Astrocyte of the spinal cord (primary cell): Measurements from ENCODE around the gene DENND10.

Experiments
- DNase-seq: peaks from one replicate; pipeline ENCODE4 v3.0.0; 2011; ENCODE audit warnings: low read depth, low spot score
- H3K4me3 ChIP-seq: 2 replicates; pipeline ENCODE4 v1.5.1; 2011; ENCODE audit warnings: low read depth, mild to moderate bottlenecking, low read length, moderate library complexity
- in situ Hi-C: cut with HindIII; loops from 2 replicates; pipeline ENCODE4 v1.10.0; 2017; ENCODE audit warnings: low sequenced_read_pairs
- TF ChIP-seq, protein P1 (sequence below): IDR thresholded peaks from 2 replicates; pipeline ENCODE4 v1.5.1; 2012; ENCODE audit warnings: low read depth, mild to moderate bottlenecking, low read length, inconsistent platforms

The DENND10 gene, protein sequence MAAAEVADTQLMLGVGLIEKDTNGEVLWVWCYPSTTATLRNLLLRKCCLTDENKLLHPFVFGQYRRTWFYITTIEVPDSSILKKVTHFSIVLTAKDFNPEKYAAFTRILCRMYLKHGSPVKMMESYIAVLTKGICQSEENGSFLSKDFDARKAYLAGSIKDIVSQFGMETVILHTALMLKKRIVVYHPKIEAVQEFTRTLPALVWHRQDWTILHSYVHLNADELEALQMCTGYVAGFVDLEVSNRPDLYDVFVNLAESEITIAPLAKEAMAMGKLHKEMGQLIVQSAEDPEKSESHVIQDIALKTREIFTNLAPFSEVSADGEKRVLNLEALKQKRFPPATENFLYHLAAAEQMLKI

DNA sequence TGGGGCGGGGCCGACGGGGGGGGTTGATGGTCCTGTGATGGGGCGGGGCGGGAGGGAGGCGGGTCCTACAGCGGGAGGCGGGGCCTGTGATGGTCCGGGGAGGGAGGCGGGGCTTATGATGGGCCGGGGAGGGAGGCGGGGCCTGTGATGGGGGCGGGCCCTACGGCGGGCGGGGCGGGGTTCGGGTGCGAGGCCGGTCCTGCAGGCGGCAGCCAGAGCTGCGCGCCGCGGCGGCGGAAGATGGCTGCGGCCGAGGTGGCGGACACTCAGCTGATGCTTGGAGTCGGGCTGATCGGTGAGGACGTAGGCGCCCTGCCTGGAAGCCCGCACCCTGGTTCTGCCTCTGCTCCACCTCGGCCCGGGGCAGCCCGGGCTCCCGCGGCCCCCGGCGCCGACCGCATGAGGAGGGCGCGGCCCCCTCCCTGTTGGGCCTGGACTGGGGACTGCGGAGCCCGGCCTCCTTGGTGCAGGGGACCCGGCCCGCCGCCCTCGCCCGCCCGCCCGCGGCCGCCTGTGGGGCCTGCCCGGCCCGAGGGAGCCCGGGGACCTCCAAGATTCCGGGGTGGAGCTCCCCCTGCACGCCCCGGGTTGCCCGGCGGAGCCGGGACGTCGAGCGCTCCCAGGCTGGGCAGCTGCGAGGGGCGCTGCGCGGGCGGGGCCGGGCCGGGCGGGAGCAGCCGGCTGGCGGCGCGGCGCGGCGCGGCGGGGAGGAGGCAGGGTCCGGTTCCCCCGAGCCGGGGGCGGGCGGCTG lies at the start of gene DENND10:
Gene DENND10 (plus strand): TSS at position 211 of the 751 bp plus-strand sequence. CDS start 30 bp downstream, at position 241.
- TF ChIP-seq, protein P1, sequence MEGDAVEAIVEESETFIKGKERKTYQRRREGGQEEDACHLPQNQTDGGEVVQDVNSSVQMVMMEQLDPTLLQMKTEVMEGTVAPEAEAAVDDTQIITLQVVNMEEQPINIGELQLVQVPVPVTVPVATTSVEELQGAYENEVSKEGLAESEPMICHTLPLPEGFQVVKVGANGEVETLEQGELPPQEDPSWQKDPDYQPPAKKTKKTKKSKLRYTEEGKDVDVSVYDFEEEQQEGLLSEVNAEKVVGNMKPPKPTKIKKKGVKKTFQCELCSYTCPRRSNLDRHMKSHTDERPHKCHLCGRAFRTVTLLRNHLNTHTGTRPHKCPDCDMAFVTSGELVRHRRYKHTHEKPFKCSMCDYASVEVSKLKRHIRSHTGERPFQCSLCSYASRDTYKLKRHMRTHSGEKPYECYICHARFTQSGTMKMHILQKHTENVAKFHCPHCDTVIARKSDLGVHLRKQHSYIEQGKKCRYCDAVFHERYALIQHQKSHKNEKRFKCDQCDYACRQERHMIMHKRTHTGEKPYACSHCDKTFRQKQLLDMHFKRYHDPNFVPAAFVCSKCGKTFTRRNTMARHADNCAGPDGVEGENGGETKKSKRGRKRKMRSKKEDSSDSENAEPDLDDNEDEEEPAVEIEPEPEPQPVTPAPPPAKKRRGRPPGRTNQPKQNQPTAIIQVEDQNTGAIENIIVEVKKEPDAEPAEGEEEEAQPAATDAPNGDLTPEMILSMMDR: no peak
- peak; percentile 81 for DNase-seq
- in situ Hi-C loops: no loop called here
- peak within 1 kb of the TSS; percentile 70 for H3K4me3 ChIP-seq

DNA sequence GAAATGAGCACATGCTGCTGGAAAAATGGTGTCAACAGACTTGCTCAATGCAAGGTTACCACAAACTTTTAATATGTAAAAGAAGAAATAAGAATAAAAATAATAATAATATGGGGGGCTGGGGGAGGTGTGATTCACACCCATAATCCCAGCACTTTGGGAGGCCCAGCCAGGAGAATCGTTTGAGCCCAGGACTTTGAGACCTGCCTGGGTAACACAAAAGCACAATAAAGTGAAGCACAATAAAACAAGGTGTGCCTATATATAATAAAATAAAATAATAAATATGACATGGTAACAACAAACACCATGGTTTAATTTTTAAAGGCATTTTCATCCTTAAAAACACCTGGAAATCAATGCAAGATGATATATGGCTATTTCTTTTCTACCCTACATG lies 48.4 kb upstream of the DENND10 start:
- TF ChIP-seq, protein P1: no peak
- in situ Hi-C loops: no loop called here
- H3K4me3 ChIP-seq: no peak overlapping the region
- no peak for DNase-seq

DNA sequence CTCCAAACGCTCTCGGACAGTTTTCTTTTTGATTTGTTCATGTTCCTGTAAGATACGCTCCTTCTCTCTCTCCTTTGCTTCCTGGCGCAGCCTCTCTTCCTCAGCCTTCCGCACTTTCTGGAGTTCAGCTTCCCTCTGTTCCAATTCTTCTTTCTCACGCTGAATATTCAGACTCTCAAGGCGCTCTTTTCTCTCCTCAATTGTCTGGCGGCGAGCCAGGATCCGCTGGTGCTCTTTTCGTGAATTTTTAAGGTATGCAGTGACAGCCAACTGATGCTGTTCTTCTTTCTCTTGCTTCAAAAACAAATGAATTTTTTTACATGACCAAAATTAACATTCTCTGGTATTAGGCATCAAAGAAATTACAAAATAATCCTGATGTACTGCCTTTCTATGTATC lies 45.9 kb upstream of the DENND10 start:
- in situ Hi-C loops: no loop called here
- DNase-seq: no peak
- TF ChIP-seq, protein P1: no peak
- H3K4me3 ChIP-seq: no peak overlapping the region

DNA sequence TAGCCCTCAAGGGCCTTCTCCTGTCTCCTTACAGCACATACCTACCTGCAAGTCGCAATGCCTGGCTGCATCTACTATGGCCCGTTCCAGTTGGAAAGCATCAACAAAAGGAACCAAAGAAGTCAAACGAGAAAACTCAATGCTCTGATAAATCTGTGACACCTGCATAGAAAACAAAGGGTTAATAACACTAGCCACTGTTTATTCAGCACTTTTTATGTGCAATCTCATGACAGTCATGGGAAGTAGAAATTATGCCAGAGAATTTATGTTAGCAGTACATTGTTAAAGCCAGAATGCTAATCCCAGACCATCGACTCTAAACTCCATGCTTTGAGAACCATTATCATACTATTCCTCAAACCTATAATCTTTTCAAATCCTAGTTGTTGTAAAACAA lies 44.4 kb upstream of the DENND10 start:
- H3K4me3 ChIP-seq: no peak overlapping the region

DNA sequence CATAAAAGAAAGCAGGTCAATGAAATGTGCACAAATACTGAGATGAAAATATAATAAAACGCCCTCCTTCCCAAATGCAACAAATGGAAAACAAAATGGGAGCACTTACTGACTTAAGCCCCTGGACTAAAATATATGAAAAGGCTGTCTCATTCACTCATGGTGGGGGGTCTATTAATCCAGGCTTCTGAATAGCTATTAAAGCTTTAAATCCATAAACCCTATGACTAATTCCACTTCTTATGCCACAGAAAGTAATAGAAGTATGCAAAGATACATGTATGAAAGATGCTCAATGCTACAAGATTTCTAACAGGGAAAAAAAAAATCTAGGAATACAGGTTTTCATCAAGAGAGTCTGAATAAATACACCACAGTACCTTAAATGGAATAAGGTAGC lies 43.8 kb upstream of the DENND10 start:
- no peak for DNase-seq
- TF ChIP-seq, protein P1: no peak
- in situ Hi-C loops: no loop called here
- H3K4me3 ChIP-seq: no peak overlapping the region

More for the DNA sequence above, 44.4 kb upstream of the DENND10 start:
- in situ Hi-C loops: no loop called here
- no peak for DNase-seq
- TF ChIP-seq, protein P1: no peak

DNA sequence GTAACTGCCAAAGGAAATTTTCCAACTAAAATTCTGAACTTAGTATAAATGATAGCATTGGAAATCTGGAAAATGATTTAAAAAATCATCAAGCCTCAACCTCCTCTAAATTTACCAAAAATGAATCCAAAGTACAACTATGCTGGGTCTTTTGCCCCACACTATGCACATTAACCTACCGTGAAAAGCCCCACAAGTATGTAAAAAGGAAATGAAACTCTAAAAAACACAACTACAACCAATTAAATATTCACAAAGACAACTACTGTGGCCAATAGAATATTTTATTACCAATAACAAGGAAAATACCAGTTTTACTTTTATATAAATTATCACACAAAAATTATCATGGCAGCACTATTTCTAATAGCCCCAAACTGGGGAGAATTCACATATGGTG lies 42.6 kb upstream of the DENND10 start:
- TF ChIP-seq, protein P1: no peak
- no peak overlapping the region for H3K4me3 ChIP-seq
- in situ Hi-C loops: no loop called here

More for the DNA sequence above, 42.6 kb upstream of the DENND10 start:
- DNase-seq: no peak
